GM12878 (cell line): ENCODE measurements around the gene SOBP. TPM values are rescaled to one million over a fixed set of nuclear protein-coding genes. Genes with fewer than 3 reads are reported as not detected.

Experiments used
- ATAC-seq: fragments of 200-7000 bp; cut with Tn5 transposase; 3 replicates; pipeline ENCODE4 v1.9.1; 2020; ENCODE audit warnings: mild to moderate bottlenecking, moderate library complexity
- BruUV-seq: library from RNA; stranded (reverse); fragments of 400-500 nt; replicated peaks from 2 replicates; lab custom pipeline; 2021; lab: Mats Ljungman, UMichigan
- CTCF ChIA-PET: fragments of 300-600 bp; sonication (Branson Sonifier 250); formaldehyde crosslinking; extraction: SDS; loops from one replicate; lab custom pipeline; 2021; ENCODE audit warnings: inconsistent platforms; lab: Yijun Ruan, JAX
- POLR2A ChIA-PET: fragments of 350-600 bp; formaldehyde crosslinking; extraction: SDS; loops from one replicate; lab custom pipeline; 2021; ENCODE audit warnings: inconsistent platforms; lab: Charles Lee
- RAD21 ChIA-PET: fragments of 300-600 bp; sonication (Branson Sonifier 250); formaldehyde crosslinking; loops from one replicate; lab custom pipeline; 2023; ENCODE audit warnings: antibody characterized with exemption; ENCODE audit not compliant: unreplicated experiment; lab: Charles Lee
- SMC1A ChIA-PET: fragments of 300-600 bp; sonication (Branson Sonifier 250); formaldehyde crosslinking; loops from one replicate; lab custom pipeline; 2023; ENCODE audit not compliant: unreplicated experiment, uncharacterized antibody; lab: Charles Lee
- DNase-seq: peaks from one replicate; pipeline ENCODE4 v3.0.0-alpha.2; 2011; ENCODE audit warnings: low read depth, low spot score
- FAIRE-seq: peaks from 3 replicates; lab custom pipeline; 2011; peaks lifted over from hg19 to GRCh38; lab: Jason Lieb, UNC
- H2AFZ ChIP-seq: 2 replicates; pipeline ENCODE4 v1.6.0; 2011; ENCODE audit warnings: low read depth, low read length, control low read depth; ENCODE audit not compliant: control insufficient read depth
- H3K27ac ChIP-seq: 2 replicates; pipeline ENCODE4 v1.5.1; 2011; ENCODE audit warnings: control low read depth; ENCODE audit not compliant: control insufficient read depth, insufficient read depth
- H3K27me3 ChIP-seq, 2 experiments: replicated peaks in 1 of 2; 2 replicates each; pipeline versions ENCODE4 v1.6.0 to v1.6.1; 2011; ENCODE audit warnings: low read length in 1 of 2; ENCODE audit not compliant: control insufficient read depth in 2 of 2, insufficient read depth in 2 of 2
- H3K36me3 ChIP-seq, 2 experiments: 2 replicates each; pipeline ENCODE4 v1.5.1; 2011; ENCODE audit warnings: low read length in 1 of 2; ENCODE audit not compliant: control insufficient read depth in 2 of 2, insufficient read depth in 2 of 2
- H3K4me1 ChIP-seq: 2 replicates; pipeline ENCODE4 v1.6.1; 2011; ENCODE audit warnings: mild to moderate bottlenecking, low read length, moderate library complexity, mixed read lengths; ENCODE audit not compliant: control insufficient read depth, insufficient read depth
- H3K4me2 ChIP-seq: 2 replicates; pipeline ENCODE4 v1.6.0; 2011; ENCODE audit warnings: control low read depth; ENCODE audit not compliant: control insufficient read depth, insufficient read depth
- H3K4me3 ChIP-seq: fragments of 200-600 bp; sonication (generic); 2 replicates; pipeline ENCODE4 v1.5.1; 2016
- H3K79me2 ChIP-seq: 2 replicates; pipeline ENCODE4 v1.6.0; 2011; ENCODE audit warnings: low read length; ENCODE audit not compliant: control insufficient read depth, insufficient read depth
- H3K9ac ChIP-seq: 2 replicates; pipeline ENCODE4 v1.8.0; 2011; ENCODE audit warnings: low read length, control low read depth, mixed read lengths; ENCODE audit not compliant: control insufficient read depth, insufficient read depth
- H3K9me3 ChIP-seq: replicated peaks from 3 replicates; pipeline ENCODE4 v1.5.1; 2011; ENCODE audit warnings: mild to moderate bottlenecking, low read length; ENCODE audit not compliant: control insufficient read depth, insufficient read depth
- H4K20me1 ChIP-seq: 2 replicates; pipeline ENCODE4 v1.6.0; 2011; ENCODE audit not compliant: control insufficient read depth, insufficient read depth
- BACH1 ChIP-seq: fragments of 450-650 bp; IDR thresholded peaks from 2 replicates; pipeline ENCODE4 v1.6.1; 2017; ENCODE audit warnings: mild to moderate bottlenecking, borderline replicate concordance
- CBFB ChIP-seq: IDR thresholded peaks from 2 replicates; pipeline ENCODE4 v1.6.1; 2016; ENCODE audit warnings: antibody characterized with exemption, low read depth
- CHD4 ChIP-seq: fragments of 200-600 bp; sonication (generic); IDR thresholded peaks from 2 replicates; pipeline ENCODE4 v1.6.1; 2016; ENCODE audit warnings: mild to moderate bottlenecking
- ELK1 ChIP-seq: IDR thresholded peaks from 2 replicates; pipeline ENCODE4 v1.6.1; 2012; ENCODE audit warnings: low read depth, low read length, improper control_type of control experiment
- FOXK2 ChIP-seq: fragments of 450-650 bp; IDR thresholded peaks from 2 replicates; pipeline ENCODE4 v1.6.1; 2017; ENCODE audit warnings: mild to moderate bottlenecking, moderate library complexity
- HCFC1 ChIP-seq: fragments of 150-350 bp; IDR thresholded peaks from 2 replicates; pipeline ENCODE4 v1.6.1; 2014; ENCODE audit warnings: low read length
- HSF1 ChIP-seq: fragments of 150-350 bp; IDR thresholded peaks from 2 replicates; pipeline ENCODE4 v1.6.1; 2014; ENCODE audit warnings: mild to moderate bottlenecking, low read depth, low read length
- MTA2 ChIP-seq: fragments of 450-650 bp; IDR thresholded peaks from 2 replicates; pipeline ENCODE4 v1.6.1; 2016; ENCODE audit warnings: low read depth, mild to moderate bottlenecking, moderate library complexity
- RCOR1 ChIP-seq: conservative IDR thresholded peaks from 2 replicates; pipeline ENCODE4 v1.6.1; 2012; ENCODE audit warnings: low read depth, low read length, improper control_type of control experiment
- RELA ChIP-seq: fragments of 450-650 bp; IDR thresholded peaks from 2 replicates; pipeline ENCODE4 v1.8.0; 2014; ENCODE audit warnings: borderline replicate concordance; ENCODE audit not compliant: partially characterized antibody
- REST ChIP-seq: IDR thresholded peaks from 2 replicates; pipeline ENCODE4 v1.6.1; 2012; ENCODE audit warnings: mild to moderate bottlenecking, low read depth, low read length
- SREBF1 ChIP-seq: IDR thresholded peaks from 2 replicates; pipeline ENCODE4 v1.6.1; 2012; ENCODE audit warnings: mild to moderate bottlenecking, low read length
- SUPT20H ChIP-seq: IDR thresholded peaks from 2 replicates; pipeline ENCODE4 v1.6.1; 2011; ENCODE audit warnings: low read depth, mild to moderate bottlenecking, low read length, moderate library complexity, borderline replicate concordance; ENCODE audit not compliant: control insufficient read depth
- TCF7 ChIP-seq: IDR thresholded peaks from 2 replicates; pipeline ENCODE4 v1.6.1; 2014; ENCODE audit warnings: antibody characterized with exemption, borderline replicate concordance
- ZNF217 ChIP-seq: fragments of 450-650 bp; IDR thresholded peaks from 2 replicates; pipeline ENCODE4 v1.6.1; 2017; ENCODE audit warnings: antibody characterized with exemption, mild to moderate bottlenecking
- ZNF24 ChIP-seq: fragments of 450-650 bp; IDR thresholded peaks from 2 replicates; pipeline ENCODE4 v1.6.1; 2017; ENCODE audit warnings: antibody characterized with exemption, mild to moderate bottlenecking
- WGBS: methylation state at CpG from one replicate; pipeline ENCODE4 v1.1.6; 2016; ENCODE audit warnings: low lambda C conversion rate; ENCODE audit not compliant: insufficient replicate concordance, insufficient coverage; ENCODE audit errors: missing lambda C conversion rate; 5-methylcytosine and 5-hydroxymethylcytosine counted together
- in situ Hi-C: fragments of 300-500 bp; cut with MboI; formaldehyde crosslinking; loops from 9 replicates; pipeline ENCODE4 v1.14.3; 2018; ENCODE audit warnings: mixed read lengths
- intact Hi-C: fragments of 100-400 bp; cut with micrococcal nuclease; formaldehyde crosslinking; loops from one replicate; pipeline ENCODE4 v1.14.2; 2022; ENCODE audit not compliant: unreplicated experiment
- polyA plus RNA-seq, 11 experiments: library from polyadenylated mRNA; depleted of rRNA in 4 of 11; unstranded in 6 of 11; stranded (reverse) in 5 of 11; fragments of >200 nt; fragmentation: Nextera tagmentation in 4 of 11; fragmentation: Illumina TruSeq in 1 of 11; extraction: Ambion mirVana in 4 of 11; extraction: Trizol in 1 of 11; gene quantifications; 1 replicate in 1 of 11; 2 replicates in 10 of 11; pipeline versions ENCODE4 v1.2.1 to v1.2.3, GENCODE V29; 2011 to 2016; ENCODE audit warnings: inconsistent platforms in 2 of 11, missing spikeins in 2 of 11, low read depth in 1 of 11
- total RNA-seq, 4 experiments: library from RNA; depleted of rRNA in 3 of 4; stranded (reverse); fragments of >200 nt in 3 of 4; fragmentation: Illumina TruSeq in 1 of 4; extraction: Trizol in 1 of 4; gene quantifications; 2 replicates each; pipeline versions ENCODE4 v1.2.1 to v1.2.3, GENCODE V29; 2013 to 2021

Gene SOBP
- total and polyA plus RNA-seq, 10 of the 15 experiments (the other 5 are each of a cell fraction or from before 2014, with no cell fraction given) = 0.49 to 1.9 (median 0.78) TPM

GRCh38 chr6:107661291-107661690, 171.4 kb downstream of the SOBP start:
- H3K9me3 ChIP-seq = no peaks in the 10 kb centered on the region
- no peak overlapping the region for H3K27ac ChIP-seq
- in situ Hi-C loops = no loop called here
- no peak overlapping the region for H3K9ac ChIP-seq
- TF ChIP-seq SUPT20H = no peak
- no peak for TF ChIP-seq BACH1
- no peak for TF ChIP-seq TCF7
- no peak for TF ChIP-seq RCOR1
- TF ChIP-seq RELA = no peak
- TF ChIP-seq MTA2 = no peak
- TF ChIP-seq CBFB = no peak
- TF ChIP-seq CHD4 = no peak
- no peak for TF ChIP-seq ZNF24
- no peak for TF ChIP-seq HCFC1
- no peak for TF ChIP-seq ZNF217
- TF ChIP-seq HSF1 = no peak
- TF ChIP-seq ELK1 = no peak
- TF ChIP-seq REST = no peak
- TF ChIP-seq SREBF1 = no peak
- TF ChIP-seq FOXK2 = no peak
- H3K36me3 ChIP-seq = no peaks in the 10 kb centered on the region
- ChIA-PET CTCF (interaction anchor here (1.6 kb wide), 1 partner anchor 13 kb away, joined by 4 read pairs; no protein-coding TSS in a partner anchor), RAD21 (no interaction called here), POLR2A (no interaction called here), SMC1A (interaction anchor here (6.9 kb wide), 1 partner anchor 12 kb away, joined by 43 read pairs; no protein-coding TSS in a partner anchor)
- H3K4me3 ChIP-seq = no peak overlapping the region
- intact Hi-C loops = no loop called here
- no peak for DNase-seq
- ATAC-seq = no peak
- H2AFZ ChIP-seq = no peak overlapping the region
- H4K20me1 ChIP-seq = no peaks in the 10 kb centered on the region
- no peak for FAIRE-seq
- H3K79me2 ChIP-seq = no peaks in the 10 kb centered on the region
- H3K27me3 ChIP-seq = no peaks in the 10 kb centered on the region
- H3K4me1 ChIP-seq = peaks cover 19% of the 10 kb centered on the region
- WGBS = 94% methylated on average over 7 of the region's 7 CpGs
- no TSS peak for BruUV-seq
- no peak overlapping the region for H3K4me2 ChIP-seq
